ENCODE results near the gene COPS7A.

COPS7A gene

DNA sequence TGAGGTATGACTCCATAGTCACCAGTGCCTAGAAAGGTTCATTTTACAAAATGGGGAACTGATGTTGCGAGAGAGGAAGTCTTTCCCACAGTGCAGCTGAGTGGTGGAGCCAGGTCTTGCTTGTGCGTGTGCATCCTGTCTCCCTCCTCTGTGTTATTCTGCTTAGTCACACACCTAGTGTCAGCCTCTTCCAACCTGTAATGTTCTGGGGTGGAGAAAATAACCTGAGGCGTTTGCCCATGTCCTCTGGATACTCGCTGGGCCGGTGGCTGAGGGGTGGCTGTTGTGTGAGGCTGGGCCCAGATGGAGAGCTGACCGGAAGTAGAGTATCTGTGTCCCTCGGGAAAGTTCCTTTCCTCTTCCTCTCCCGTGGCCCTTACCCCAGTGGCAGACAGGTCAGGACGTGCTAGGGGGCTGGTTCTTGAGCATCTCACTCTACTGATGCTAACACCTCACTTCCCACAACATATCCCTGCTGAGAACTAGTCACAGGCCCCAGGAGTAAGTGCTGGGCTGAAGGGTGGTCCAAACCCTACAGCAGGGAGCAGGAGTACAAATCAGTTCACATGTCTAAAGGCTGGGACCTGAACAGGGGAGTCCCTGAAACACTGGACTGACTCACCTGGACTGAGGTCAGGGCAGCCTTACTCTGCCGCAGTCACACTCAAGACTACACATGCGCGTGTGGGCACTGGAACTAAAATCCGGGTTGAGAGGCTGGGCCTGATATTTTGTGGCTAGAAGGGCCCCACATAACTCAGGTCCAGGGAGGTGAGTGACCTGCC, 22.1 kb downstream of the COPS7A start:
- no peak overlapping the region for H3K4me3 ChIP-seq (ENCODE audit: low read depth, low read length)
- no peak for DNase-seq (ENCODE audit: low read depth, low spot score)
- TF ChIP-seq, protein P1, sequence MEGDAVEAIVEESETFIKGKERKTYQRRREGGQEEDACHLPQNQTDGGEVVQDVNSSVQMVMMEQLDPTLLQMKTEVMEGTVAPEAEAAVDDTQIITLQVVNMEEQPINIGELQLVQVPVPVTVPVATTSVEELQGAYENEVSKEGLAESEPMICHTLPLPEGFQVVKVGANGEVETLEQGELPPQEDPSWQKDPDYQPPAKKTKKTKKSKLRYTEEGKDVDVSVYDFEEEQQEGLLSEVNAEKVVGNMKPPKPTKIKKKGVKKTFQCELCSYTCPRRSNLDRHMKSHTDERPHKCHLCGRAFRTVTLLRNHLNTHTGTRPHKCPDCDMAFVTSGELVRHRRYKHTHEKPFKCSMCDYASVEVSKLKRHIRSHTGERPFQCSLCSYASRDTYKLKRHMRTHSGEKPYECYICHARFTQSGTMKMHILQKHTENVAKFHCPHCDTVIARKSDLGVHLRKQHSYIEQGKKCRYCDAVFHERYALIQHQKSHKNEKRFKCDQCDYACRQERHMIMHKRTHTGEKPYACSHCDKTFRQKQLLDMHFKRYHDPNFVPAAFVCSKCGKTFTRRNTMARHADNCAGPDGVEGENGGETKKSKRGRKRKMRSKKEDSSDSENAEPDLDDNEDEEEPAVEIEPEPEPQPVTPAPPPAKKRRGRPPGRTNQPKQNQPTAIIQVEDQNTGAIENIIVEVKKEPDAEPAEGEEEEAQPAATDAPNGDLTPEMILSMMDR (IDR thresholded peaks at IDR 0.05; ENCODE audit: insufficient read depth, low read length, missing control alignments), result no peak
- POLR2A ChIA-PET, result interaction anchor here (1.0 kb wide), 1 partner anchor 20 kb away, joined by 5 read pairs; the partner anchor contains the start of gene PTMS
- CTCF ChIA-PET, result interaction anchor here (10.1 kb wide), 1 partner anchor 23 kb away, joined by 222 read pairs; the partner anchor contains the start of genes LAG3 and PTMS

- ChIA-PET POLR2A (no interaction called here), CTCF (interaction anchor here (0.8 to 10.1 kb wide), 3 partner anchors 22 to 31 kb away, joined by 3 to 222 read pairs (median 4); partner anchors contain the start of genes LAG3 and PTMS)
- no peak overlapping the region for H3K4me3 ChIP-seq (ENCODE audit: low read depth, low read length)
- TF ChIP-seq, protein P1 (IDR thresholded peaks at IDR 0.05; ENCODE audit: insufficient read depth, low read length, missing control alignments), result no peak
- DNase-seq (ENCODE audit: low read depth, low spot score), result no peak
Observed at GRCh38 chr12:6747216-6747615, 23.4 kb downstream of the COPS7A start.

GRCh38 chr12:6748761-6749160, 24.9 kb downstream of the COPS7A start:
- CTCF ChIA-PET, result interaction anchor here (10.1 kb wide), 1 partner anchor 20 kb away, joined by 222 read pairs; the partner anchor contains the start of genes LAG3 and PTMS
- TF ChIP-seq, protein P1 (IDR thresholded peaks at IDR 0.05; ENCODE audit: insufficient read depth, low read length, missing control alignments), result no peak
- POLR2A ChIA-PET, result no interaction called here
- no peak overlapping the region for H3K4me3 ChIP-seq (ENCODE audit: low read depth, low read length)
- DNase-seq (ENCODE audit: low read depth, low spot score), result no peak

DNA sequence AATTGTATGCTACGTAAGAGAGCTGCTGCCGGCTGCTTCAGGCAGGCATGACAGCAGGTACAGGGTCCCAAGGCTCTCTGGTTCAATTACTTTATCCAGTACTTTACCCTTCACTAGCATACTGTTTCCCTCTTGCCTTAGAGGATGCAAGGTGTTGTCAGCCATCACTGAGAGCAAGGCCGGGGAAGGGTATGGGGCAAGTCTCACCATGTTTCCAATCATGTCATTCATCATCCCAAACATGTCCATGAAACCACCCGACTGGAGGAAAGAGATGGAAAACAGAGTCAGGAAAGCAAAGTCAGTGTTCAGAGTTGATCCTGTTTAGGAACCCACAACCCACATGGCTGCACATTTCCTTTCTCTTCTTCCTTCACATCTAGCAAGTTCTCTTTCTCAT, 26.7 kb downstream of the COPS7A start:
- POLR2A ChIA-PET, result no interaction called here
- TF ChIP-seq, protein P1 (IDR thresholded peaks at IDR 0.05; ENCODE audit: insufficient read depth, low read length, missing control alignments), result no peak
- no peak overlapping the region for H3K4me3 ChIP-seq (ENCODE audit: low read depth, low read length)
- CTCF ChIA-PET, result interaction anchor here (1.0 to 10.1 kb wide), 2 partner anchors 13 to 18 kb away, joined by 4 to 222 read pairs; partner anchors contain the start of genes LAG3 and PTMS
- no peak for DNase-seq (ENCODE audit: low read depth, low spot score)

DNA sequence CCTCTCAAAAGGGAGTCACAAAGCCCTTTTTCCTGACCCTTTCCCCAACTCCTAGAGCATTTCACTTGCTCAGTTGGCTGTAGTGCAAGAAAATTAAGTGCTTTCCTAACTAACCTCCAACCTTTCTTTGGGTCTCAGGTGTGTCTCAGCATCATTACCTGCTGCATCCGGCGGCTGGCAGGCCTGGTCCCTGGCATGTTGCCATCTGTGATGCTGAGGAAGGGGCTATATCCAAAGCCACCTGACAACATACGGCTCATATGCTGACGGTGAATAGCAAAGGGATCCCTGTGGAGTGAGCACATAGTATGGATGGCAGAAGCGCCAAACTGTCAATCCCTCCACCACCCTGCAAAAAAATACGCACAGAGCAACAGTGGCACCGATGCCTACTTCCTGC, 27.9 kb downstream of the COPS7A start:
- CTCF ChIA-PET, result interaction anchor here (1.9 to 10.1 kb wide), 14 partner anchors 8 to 134 kb away, joined by 6 to 304 read pairs (median 27); partner anchors contain the start of genes COPS7A, GPR162, LAG3 and P3H3
- peak overlapping the region; percentile 93 for H3K4me3 ChIP-seq (ENCODE audit: low read depth, low read length)
- no peak for DNase-seq (ENCODE audit: low read depth, low spot score)
- TF ChIP-seq, protein P1 (IDR thresholded peaks at IDR 0.05; ENCODE audit: insufficient read depth, low read length, missing control alignments), result no peak
- POLR2A ChIA-PET, result interaction anchor here (0.6 to 3.3 kb wide), 9 partner anchors 9 to 116 kb away, joined by 3 to 78 read pairs (median 12); partner anchors contain the start of genes CDCA3, COPS7A, P3H3 and PTMS

Data from AG04449 (cell line).